H1 (cell line): ENCODE data around the gene RAMP3. TPM values are rescaled to one million over a fixed set of nuclear protein-coding genes. Genes with fewer than 3 reads are reported as not detected.

Experiments
- CTCF ChIA-PET: fragments of 300-600 bp; sonication (Branson Sonifier 250); formaldehyde crosslinking; loops from one replicate; lab custom pipeline; 2021; ENCODE audit not compliant: partially characterized antibody; lab: Charles Lee
- POLR2A ChIA-PET: fragments of 300-600 bp; sonication (Branson Sonifier 250); formaldehyde crosslinking; loops from one replicate; lab custom pipeline; 2021; ENCODE audit warnings: inconsistent platforms; ENCODE audit not compliant: partially characterized antibody; lab: Charles Lee
- DNase-seq, 2 experiments: peaks; one replicate each; pipeline versions ENCODE4 v3.0.0 to v3.0.0-alpha.2; 2010 to 2022; ENCODE audit warnings: low spot score in 2 of 2, low read depth in 1 of 2, mixed read lengths in 1 of 2
- FAIRE-seq: peaks from 2 replicates; lab custom pipeline; 2011; peaks lifted over from hg19 to GRCh38; lab: Jason Lieb, UNC
- H2AFZ ChIP-seq: 2 replicates; pipeline ENCODE4 v1.8.1; 2012; ENCODE audit warnings: low read length, inconsistent platforms
- H2AK5ac ChIP-seq: 2 replicates; pipeline ENCODE4 v1.6.1; 2013; ENCODE audit warnings: low read depth, low read length
- H2BK120ac ChIP-seq: replicated peaks from 2 replicates; pipeline ENCODE3; 2013; ENCODE audit warnings: low read depth, low read length, inconsistent platforms
- H2BK12ac ChIP-seq: 2 replicates; pipeline ENCODE4 v1.6.1; 2013; ENCODE audit warnings: low read depth, low read length
- H2BK15ac ChIP-seq: 2 replicates; pipeline ENCODE4 v1.6.1; 2013; ENCODE audit warnings: low read length
- H2BK20ac ChIP-seq: 2 replicates; pipeline ENCODE4 v1.6.1; 2013; ENCODE audit warnings: low read length
- H2BK5ac ChIP-seq: 2 replicates; pipeline ENCODE4 v1.6.1; 2013; ENCODE audit warnings: low read depth, low read length
- H3K14ac ChIP-seq: 2 replicates; pipeline ENCODE4 v1.6.1; 2013; ENCODE audit warnings: inconsistent platforms; ENCODE audit not compliant: insufficient read length
- H3K18ac ChIP-seq: 2 replicates; pipeline ENCODE4 v1.6.1; 2013; ENCODE audit warnings: low read length; ENCODE audit errors: extremely low read depth
- H3K23ac ChIP-seq: 2 replicates; pipeline ENCODE4 v1.6.1; 2013; ENCODE audit warnings: inconsistent platforms; ENCODE audit not compliant: insufficient read length
- H3K23me2 ChIP-seq: 2 replicates; pipeline ENCODE4 v1.6.1; 2013; ENCODE audit warnings: low read depth, low read length
- H3K27ac ChIP-seq: 2 replicates; pipeline ENCODE4 v1.6.1; 2011; ENCODE audit warnings: low read depth, low read length, inconsistent platforms
- H3K27me3 ChIP-seq, 4 experiments: replicated peaks in 1 of 4; 1 replicate in 1 of 4; 2 replicates in 3 of 4; pipeline versions ENCODE4 v1.6.1 to v1.8.1; 2011 to 2013; ENCODE audit warnings: low read length in 3 of 4, mild to moderate bottlenecking in 3 of 4, inconsistent platforms in 2 of 4, mixed read lengths in 2 of 4, moderate library complexity in 1 of 4; ENCODE audit not compliant: control insufficient read depth in 3 of 4, insufficient read depth in 3 of 4; ENCODE audit errors: extremely low read depth in 1 of 4
- H3K36me3 ChIP-seq, 4 experiments: 2 replicates each; pipeline versions ENCODE4 v1.6.1 to v1.8.1; 2011 to 2013; ENCODE audit warnings: mild to moderate bottlenecking in 4 of 4, low read length in 3 of 4, moderate library complexity in 2 of 4, control low read depth in 1 of 4, inconsistent platforms in 1 of 4; ENCODE audit not compliant: insufficient read depth in 4 of 4, control insufficient read depth in 2 of 4
- H3K4ac ChIP-seq: replicated peaks from 2 replicates; pipeline ENCODE3; 2013; ENCODE audit warnings: low read length, low read depth, mixed read lengths, inconsistent platforms; ENCODE audit not compliant: insufficient read length
- H3K4me1 ChIP-seq, 4 experiments: replicated peaks in 1 of 4; 1 replicate in 1 of 4; 2 replicates in 3 of 4; pipeline versions ENCODE4 v1.6.1 to v1.8.1; 2011 to 2013; ENCODE audit warnings: low read length in 3 of 4, inconsistent platforms in 2 of 4, mixed read lengths in 1 of 4; ENCODE audit not compliant: insufficient read depth in 4 of 4, control insufficient read depth in 3 of 4
- H3K4me2 ChIP-seq, 2 experiments: 2 replicates each; pipeline versions ENCODE4 v1.6.1 to v1.8.1; 2011 to 2013; ENCODE audit warnings: low read depth in 2 of 2, low read length in 2 of 2, control low read depth in 1 of 2, inconsistent platforms in 1 of 2, mild to moderate bottlenecking in 1 of 2; ENCODE audit not compliant: insufficient read depth in 1 of 2
- H3K4me3 ChIP-seq, 4 experiments: fragments of 200-600, 300-600 bp in 1 of 4; sonication (generic), shearing (Covaris generic), sonication (Bioruptor Twin) in 1 of 4; 2 replicates each; pipeline versions ENCODE4 v1.5.1 to v1.8.1; 2011 to 2016; ENCODE audit warnings: low read length in 4 of 4, low read depth in 3 of 4, control low read depth in 2 of 4, inconsistent platforms in 2 of 4, mild to moderate bottlenecking in 2 of 4, mixed read lengths in 1 of 4, moderate library complexity in 1 of 4; ENCODE audit not compliant: insufficient read depth in 2 of 4; ENCODE audit errors: extremely low read depth in 1 of 4
- H3K56ac ChIP-seq: replicated peaks from 2 replicates; pipeline ENCODE3; 2013; ENCODE audit warnings: low read depth, mild to moderate bottlenecking, mixed read lengths, low read length, inconsistent platforms; ENCODE audit not compliant: insufficient read length
- H3K79me1 ChIP-seq: 2 replicates; pipeline ENCODE4 v1.6.1; 2013; ENCODE audit warnings: low read depth, low read length, control low read depth
- H3K79me2 ChIP-seq, 2 experiments: 2 replicates each; pipeline versions ENCODE4 v1.6.1 to v1.8.1; 2012 to 2013; ENCODE audit warnings: low read length in 2 of 2, mild to moderate bottlenecking in 2 of 2, inconsistent platforms in 1 of 2; ENCODE audit not compliant: insufficient read depth in 2 of 2, control insufficient read depth in 1 of 2
- H3K9ac ChIP-seq, 4 experiments: replicated peaks in 1 of 4; 1 replicate in 1 of 4; 2 replicates in 3 of 4; pipeline versions ENCODE4 v1.6.1 to v1.8.1; 2011 to 2013; ENCODE audit warnings: low read depth in 3 of 4, low read length in 3 of 4, control low read depth in 2 of 4, mild to moderate bottlenecking in 2 of 4, moderate library complexity in 2 of 4, inconsistent platforms in 1 of 4; ENCODE audit errors: extremely low read depth in 1 of 4
- H3K9me3 ChIP-seq, 2 experiments: 2 replicates each; pipeline versions ENCODE4 v1.6.1 to v1.8.1; 2012 to 2013; ENCODE audit warnings: mild to moderate bottlenecking in 2 of 2, moderate library complexity in 2 of 2, control low read depth in 1 of 2, inconsistent platforms in 1 of 2, low read depth in 1 of 2, low read length in 1 of 2, mixed read lengths in 1 of 2; ENCODE audit not compliant: insufficient read depth in 2 of 2
- H4K20me1 ChIP-seq, 2 experiments: replicated peaks in 1 of 2; 2 replicates each; pipeline versions ENCODE3 to v1.8.1; 2011 to 2013; ENCODE audit warnings: inconsistent platforms in 2 of 2, low read length in 2 of 2, mild to moderate bottlenecking in 1 of 2; ENCODE audit not compliant: insufficient read depth in 2 of 2, control insufficient read depth in 1 of 2
- H4K5ac ChIP-seq: 2 replicates; pipeline ENCODE4 v1.6.1; 2013; ENCODE audit warnings: low read length, low read depth, mixed read lengths, inconsistent platforms; ENCODE audit not compliant: insufficient read length
- H4K8ac ChIP-seq: 2 replicates; pipeline ENCODE4 v1.8.0; 2013; ENCODE audit warnings: mild to moderate bottlenecking, moderate library complexity, low read length, inconsistent platforms; ENCODE audit not compliant: insufficient read depth; ENCODE audit errors: extremely low read depth
- H4K91ac ChIP-seq: replicated peaks from 2 replicates; pipeline ENCODE3; 2013; ENCODE audit warnings: low read length, mixed read lengths, inconsistent platforms; ENCODE audit not compliant: insufficient read length
- EP300 ChIP-seq, 2 experiments: IDR thresholded peaks; 1 replicate in 1 of 2; 2 replicates in 1 of 2; pipeline ENCODE4 v1.6.1; 2011 to 2012; ENCODE audit warnings: low read depth in 2 of 2, low read length in 2 of 2, mild to moderate bottlenecking in 2 of 2, borderline replicate concordance in 1 of 2, inconsistent platforms in 1 of 2, moderate library complexity in 1 of 2
- JUND ChIP-seq: IDR thresholded peaks from 2 replicates; pipeline ENCODE4 v1.6.1; 2011; ENCODE audit warnings: mild to moderate bottlenecking, improper control_type of control experiment, low read length
- SIRT6 ChIP-seq: IDR thresholded peaks from one replicate; pipeline ENCODE4 v1.7.1; 2012; ENCODE audit warnings: low read length, inconsistent platforms
- WGBS, 2 experiments: shearing (Covaris generic) in 1 of 2; methylation state at CpG; one replicate each; pipeline versions ENCODE4 v1.1.6 to v1.1.7; 2013 to 2015; ENCODE audit warnings: low lambda C conversion rate in 2 of 2, mixed read lengths in 2 of 2, inconsistent platforms in 1 of 2, low coverage in 1 of 2, missing lambda C conversion rate in 1 of 2; ENCODE audit not compliant: insufficient replicate concordance in 2 of 2, insufficient coverage in 1 of 2, insufficient read length in 1 of 2; ENCODE audit errors: extremely low coverage in 1 of 2, missing lambda C conversion rate in 1 of 2; 5-methylcytosine and 5-hydroxymethylcytosine counted together
- polyA plus RNA-seq, 7 experiments: library from polyadenylated mRNA; depleted of rRNA in 3 of 7; stranded (reverse) in 5 of 7; unstranded in 2 of 7; fragments of >200 nt in 5 of 7; fragments of 200-250 nt in 2 of 7; gene quantifications; 1 replicate in 5 of 7; 2 replicates in 1 of 7; 4 replicates in 1 of 7; pipeline versions ENCODE4 v1.2.1 to v1.2.3, GENCODE V29; 2011 to 2013; ENCODE audit warnings: missing spikeins in 2 of 7, mixed read lengths in 2 of 7
- total RNA-seq: library from RNA; stranded (reverse); fragmentation: NEBNext Ultra II Directional; extraction: Animal tissue kit (Norgen Biotek cat#: 25700); gene quantifications from 2 replicates; pipeline ENCODE4 v1.2.1, GENCODE V29; 2021

The RAMP3 gene
- total and polyA plus RNA-seq, 2 of the 8 experiments (the other 6 are each of a cell fraction or from before 2014, with no cell fraction given) = 0.88 to 0.98 TPM

- no peaks in the 10 kb centered on the region for H3K36me3 ChIP-seq
- DNase-seq (no peak), FAIRE-seq (no peak)
Measured at GRCh38 chr7:45150199-45150598, 7.4 kb upstream of the RAMP3 start.

More at GRCh38 chr7:45150199-45150598, 7.4 kb upstream of the RAMP3 start:
- Histone ChIP-seq H3K18ac (no peak overlapping the region), H4K5ac (no peak overlapping the region), H4K91ac (no peak overlapping the region), H2BK12ac (no peak overlapping the region), H3K56ac (no peak overlapping the region), H2BK5ac (no peak overlapping the region), H3K23ac (no peak overlapping the region), H4K8ac (no peak overlapping the region), H2AFZ (no peak overlapping the region), H3K9ac (no peak overlapping the region), H2BK20ac (no peak overlapping the region), H3K79me2 (no peaks in the 10 kb centered on the region), H3K4me2 (no peak overlapping the region), H3K23me2 (no peaks in the 10 kb centered on the region), H3K27ac (no peak overlapping the region), H3K14ac (no peak overlapping the region), H3K27me3 (no peaks in the 10 kb centered on the region), H3K4ac (no peak overlapping the region), H2BK15ac (no peak overlapping the region), H3K4me1 (no peaks in the 10 kb centered on the region; a peak in 2 of 7 replicates), H3K9me3 (no peaks in the 10 kb centered on the region), H3K79me1 (no peaks in the 10 kb centered on the region), H3K4me3 (no peak overlapping the region), H2BK120ac (no peak overlapping the region), H4K20me1 (peaks cover 0 to 3% of the 10 kb centered on the region in 2 experiments)
- 88% methylated on average over 11 of the region's 11 CpGs; no CpG with 5 or more reads in 1 of the 2 experiments for WGBS, 2 experiments
- CTCF ChIA-PET = interaction anchor here (0.8 to 1.9 kb wide), 4 partner anchors 9 to 119 kb away, joined by 3 to 7 read pairs (median 3); no protein-coding TSS in a partner anchor
- no peak for TF ChIP-seq JUND
- no peak for TF ChIP-seq EP300 (IDR thresholded peaks at IDR 0.05; ENCODE audit: borderline replicate concordance in 1 of 2, low read depth in 2 of 2, low read length in 2 of 2)
- no peak for TF ChIP-seq SIRT6
- TF ChIP-seq, all 59 proteins: peak for 0
- POLR2A ChIA-PET = no interaction called here
- no peak overlapping the region for H2AK5ac ChIP-seq
